Calu3 (cell line): ENCODE results near the gene GUCY1B1. TPM values are rescaled to one million over a fixed set of nuclear protein-coding genes. Genes with fewer than 3 reads are reported as not detected.

Source experiments
- BruUV-seq: library from RNA; stranded (reverse); fragments of 400-500 nt; replicated peaks from 2 replicates; lab custom pipeline; 2021; lab: Mats Ljungman, UMichigan
- CTCF ChIA-PET: fragments of 300-600 bp; sonication (Branson Sonifier 250); formaldehyde crosslinking; loops from one replicate; lab custom pipeline; 2022; ENCODE audit warnings: antibody characterized with exemption; lab: Charles Lee
- DNase-seq: peaks from one replicate; pipeline ENCODE4 v3.0.0; 2022
- H3K27ac Mint-ChIP-seq: one replicate; pipeline ENCODE4 v1.8.0; 2022; ENCODE audit warnings: mixed read lengths; ENCODE audit not compliant: unreplicated experiment
- H3K27me3 Mint-ChIP-seq: one replicate; pipeline ENCODE4 v1.8.0; 2022; ENCODE audit warnings: mixed read lengths; ENCODE audit not compliant: unreplicated experiment
- H3K36me3 Mint-ChIP-seq: one replicate; pipeline ENCODE4 v1.8.0; 2022; ENCODE audit warnings: mild to moderate bottlenecking, moderate library complexity, mixed read lengths; ENCODE audit not compliant: insufficient read depth, unreplicated experiment
- H3K4me1 Mint-ChIP-seq: one replicate; pipeline ENCODE4 v1.8.0; 2022; ENCODE audit warnings: mild to moderate bottlenecking, low read depth, mixed read lengths; ENCODE audit not compliant: unreplicated experiment
- H3K4me3 Mint-ChIP-seq: one replicate; pipeline ENCODE4 v1.8.0; 2022; ENCODE audit warnings: mild to moderate bottlenecking, low read depth, moderate library complexity, mixed read lengths; ENCODE audit not compliant: unreplicated experiment
- H3K9me3 Mint-ChIP-seq: one replicate; pipeline ENCODE4 v1.8.0; 2022; ENCODE audit warnings: low read depth, mixed read lengths; ENCODE audit not compliant: unreplicated experiment
- intact Hi-C: fragments of 100-400 bp; cut with micrococcal nuclease; formaldehyde crosslinking; loops from one replicate; pipeline ENCODE4 v1.10.0; 2022; ENCODE audit not compliant: unreplicated experiment
- total RNA-seq: library from RNA; stranded (reverse); gene quantifications from 2 replicates; pipeline ENCODE4 v1.2.3, GENCODE V29; 2022
- TF ChIP-seq, protein P1 (sequence below): fragments of 200-600 bp; IDR thresholded peaks from one replicate; pipeline ENCODE4 v1.8.0; 2022; ENCODE audit warnings: antibody characterized with exemption; ENCODE audit not compliant: unreplicated experiment

GUCY1B1 gene
- total RNA-seq, 1 experiment from 2014 or later: 19.3 TPM

DNA sequence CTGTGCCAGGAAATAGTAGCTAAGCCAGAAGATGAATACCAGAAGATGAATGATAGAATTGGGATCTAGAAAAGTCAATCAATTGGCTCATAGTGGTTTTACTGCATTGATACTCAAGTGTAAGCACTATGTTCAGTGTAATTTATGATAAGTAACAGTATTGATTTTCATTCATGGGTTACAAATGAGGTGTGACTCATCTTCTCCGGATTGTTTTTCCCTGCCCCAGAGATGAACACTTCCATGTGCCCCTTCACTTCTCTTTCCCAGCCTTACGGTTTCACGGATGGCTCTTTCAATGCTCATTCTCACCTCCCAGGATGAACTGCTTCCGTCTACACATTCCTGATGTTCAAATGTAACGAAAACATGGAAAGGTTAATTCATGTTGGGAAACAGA is 9.8 kb upstream of the GUCY1B1 start:
- peaks cover 4% of the 10 kb centered on the region for H3K36me3 Mint-ChIP-seq
- BruUV-seq: no TSS peak
- TF ChIP-seq, protein P1, sequence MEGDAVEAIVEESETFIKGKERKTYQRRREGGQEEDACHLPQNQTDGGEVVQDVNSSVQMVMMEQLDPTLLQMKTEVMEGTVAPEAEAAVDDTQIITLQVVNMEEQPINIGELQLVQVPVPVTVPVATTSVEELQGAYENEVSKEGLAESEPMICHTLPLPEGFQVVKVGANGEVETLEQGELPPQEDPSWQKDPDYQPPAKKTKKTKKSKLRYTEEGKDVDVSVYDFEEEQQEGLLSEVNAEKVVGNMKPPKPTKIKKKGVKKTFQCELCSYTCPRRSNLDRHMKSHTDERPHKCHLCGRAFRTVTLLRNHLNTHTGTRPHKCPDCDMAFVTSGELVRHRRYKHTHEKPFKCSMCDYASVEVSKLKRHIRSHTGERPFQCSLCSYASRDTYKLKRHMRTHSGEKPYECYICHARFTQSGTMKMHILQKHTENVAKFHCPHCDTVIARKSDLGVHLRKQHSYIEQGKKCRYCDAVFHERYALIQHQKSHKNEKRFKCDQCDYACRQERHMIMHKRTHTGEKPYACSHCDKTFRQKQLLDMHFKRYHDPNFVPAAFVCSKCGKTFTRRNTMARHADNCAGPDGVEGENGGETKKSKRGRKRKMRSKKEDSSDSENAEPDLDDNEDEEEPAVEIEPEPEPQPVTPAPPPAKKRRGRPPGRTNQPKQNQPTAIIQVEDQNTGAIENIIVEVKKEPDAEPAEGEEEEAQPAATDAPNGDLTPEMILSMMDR: no peak
- H3K27me3 Mint-ChIP-seq: no peaks in the 10 kb centered on the region
- intact Hi-C loops: no loop called here
- CTCF ChIA-PET: interaction anchor here (0.5 to 1.5 kb wide), 3 partner anchors 9 to 15 kb away, joined by 3 read pairs; no protein-coding TSS in a partner anchor
- no peaks in the 10 kb centered on the region for H3K9me3 Mint-ChIP-seq
- H3K27ac Mint-ChIP-seq: no peak overlapping the region
- no peak for DNase-seq
- H3K4me3 Mint-ChIP-seq: no peak overlapping the region
- H3K4me1 Mint-ChIP-seq: peaks cover 30% of the 10 kb centered on the region

DNA sequence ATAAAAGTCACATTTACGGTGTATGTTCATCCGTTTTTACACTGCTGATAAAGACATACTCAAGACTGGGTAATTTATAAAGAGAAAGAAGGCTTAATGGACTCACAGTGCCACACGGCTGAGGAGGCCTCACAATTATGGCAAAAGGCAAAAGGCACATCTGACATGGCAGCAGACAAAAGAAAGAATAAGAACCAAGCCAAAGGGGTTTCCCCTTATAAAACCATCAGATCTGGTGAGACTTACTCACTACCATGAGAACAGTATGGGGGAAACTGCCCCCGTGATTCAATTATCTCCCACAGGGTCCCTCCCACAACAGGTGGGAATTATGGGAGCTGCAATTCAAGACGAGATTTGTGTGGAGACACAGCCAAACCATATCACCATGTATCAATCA is 7.3 kb upstream of the GUCY1B1 start:
- Mint-ChIP-seq H3K4me1 (peaks cover 28% of the 10 kb centered on the region), H3K9me3 (no peaks in the 10 kb centered on the region), H3K27ac (no peak overlapping the region), H3K4me3 (no peak overlapping the region), H3K27me3 (no peaks in the 10 kb centered on the region), H3K36me3 (peaks cover 8% of the 10 kb centered on the region)
- no peak for DNase-seq
- intact Hi-C loops: no loop called here
- BruUV-seq: no TSS peak
- CTCF ChIA-PET: no interaction called here
- TF ChIP-seq, protein P1: no peak

DNA sequence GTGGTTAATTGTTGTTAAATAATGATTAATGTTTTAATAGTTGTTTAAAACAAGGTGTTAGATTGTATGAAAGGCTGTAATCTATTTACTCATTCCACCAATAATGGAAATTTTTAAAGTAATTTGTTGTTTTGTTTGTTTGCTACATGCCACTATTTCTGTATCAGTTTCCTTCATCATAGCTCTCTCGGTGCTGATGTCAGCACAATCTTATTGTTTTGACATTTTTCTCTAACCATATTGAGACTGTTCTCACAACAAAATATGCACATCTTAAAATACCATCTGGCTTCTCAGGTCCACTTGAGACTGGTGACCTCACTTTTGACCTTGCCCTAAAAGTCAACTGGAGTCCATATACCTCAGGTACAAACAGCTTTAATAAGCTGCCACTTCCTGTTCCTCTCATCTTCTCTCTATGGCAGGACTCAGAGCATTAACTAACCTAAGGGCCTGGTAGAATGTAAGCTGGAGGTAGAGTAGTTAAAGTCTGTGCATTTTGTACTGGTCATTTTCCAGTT is 1.0 kb upstream of the GUCY1B1 start:
- H3K27ac Mint-ChIP-seq: no peak overlapping the region
- no peaks in the 10 kb centered on the region for H3K9me3 Mint-ChIP-seq
- H3K4me1 Mint-ChIP-seq: peaks cover 24% of the 10 kb centered on the region
- no peaks in the 10 kb centered on the region for H3K27me3 Mint-ChIP-seq
- CTCF ChIA-PET: interaction anchor here (0.7 kb wide), 1 partner anchor 9 kb away, joined by 3 read pairs; no protein-coding TSS in a partner anchor
- TF ChIP-seq, protein P1: no peak
- no TSS peak for BruUV-seq
- H3K4me3 Mint-ChIP-seq: no peak overlapping the region
- no peak for DNase-seq
- intact Hi-C loops: loop anchor here (5.0 kb wide), 2 partner anchors 56 to 231 kb away; no protein-coding TSS in a partner anchor
- peaks cover 20% of the 10 kb centered on the region for H3K36me3 Mint-ChIP-seq

DNA sequence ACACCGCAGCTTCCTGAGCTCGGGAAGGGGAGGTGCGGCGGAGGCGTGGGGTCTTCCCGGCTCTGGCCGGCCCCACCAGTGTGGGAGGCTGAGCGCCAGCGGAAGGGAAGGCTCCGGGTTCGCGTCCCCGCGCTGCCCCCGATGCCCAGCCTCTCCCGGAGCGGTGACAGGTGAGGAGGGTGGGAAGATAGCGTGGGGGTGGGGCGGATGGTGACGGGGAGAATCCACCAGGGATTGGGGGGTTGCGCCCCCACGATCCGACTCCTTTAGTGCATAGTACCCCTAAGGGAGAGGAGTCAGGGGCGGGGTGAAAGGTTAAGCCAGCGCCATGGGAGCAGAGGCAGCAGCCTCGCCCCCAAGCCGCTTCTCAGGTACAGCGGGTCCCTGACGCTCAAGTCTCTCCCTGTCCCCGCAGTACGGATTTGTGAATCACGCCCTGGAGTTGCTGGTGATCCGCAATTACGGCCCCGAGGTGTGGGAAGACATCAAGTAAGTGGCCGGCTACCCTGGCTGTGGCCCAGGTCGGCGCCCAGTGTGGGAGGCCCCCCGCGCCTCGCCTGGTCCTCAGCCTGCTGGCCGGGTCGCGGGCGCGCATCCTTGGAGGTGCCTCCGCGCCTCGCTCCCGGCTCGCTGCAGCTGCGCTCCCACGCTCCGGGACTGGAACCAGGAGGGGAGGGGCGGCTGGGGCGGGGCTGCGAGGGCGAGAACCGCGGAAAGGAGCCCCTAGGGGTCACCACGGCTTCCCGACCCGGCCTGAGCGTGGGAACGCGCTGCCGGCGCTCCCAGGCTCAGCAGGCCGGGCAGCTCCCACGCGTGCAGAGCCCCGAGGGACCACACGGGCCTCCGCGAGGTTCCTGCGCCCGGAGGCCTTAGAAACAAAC is 791 bp downstream of the GUCY1B1 start:
- TF ChIP-seq, protein P1: no peak
- intact Hi-C loops: loop anchor here (5.0 kb wide), 3 partner anchors 57 to 232 kb away; partner anchors contain the start of gene GUCY1A1
- Mint-ChIP-seq H3K4me3 (peak overlapping the region; percentile 62), H3K36me3 (peaks cover 20% of the 10 kb centered on the region), H3K4me1 (peaks cover 24% of the 10 kb centered on the region), H3K27me3 (no peaks in the 10 kb centered on the region), H3K27ac (no peak overlapping the region), H3K9me3 (no peaks in the 10 kb centered on the region)
- no TSS peak for BruUV-seq
- DNase-seq: peak; percentile 44
- CTCF ChIA-PET: interaction anchor here (0.9 kb wide), 1 partner anchor 230 kb away, joined by 3 read pairs; no protein-coding TSS in a partner anchor
